PFSK-1 (cell line): ENCODE data around the gene CLEC16A.

Experiments used
- SIN3A ChIP-seq: IDR thresholded peaks from 2 replicates; pipeline ENCODE4 v1.6.1; 2012; ENCODE audit warnings: mild to moderate bottlenecking, low read length, moderate library complexity, borderline replicate concordance; ENCODE audit not compliant: insufficient read depth
- TAF1 ChIP-seq: IDR thresholded peaks from 2 replicates; pipeline ENCODE4 v1.6.1; 2012; ENCODE audit warnings: low read length, control low read depth, borderline replicate concordance; ENCODE audit not compliant: insufficient read depth

- no peak for TF ChIP-seq SIN3A
- no peak for TF ChIP-seq TAF1
These were observed 47.7 kb downstream of the CLEC16A start for GRCh38 chr16:10992112-10992511.
